Stomach smooth muscle (tissue), 2 donors: Measurements from ENCODE around the gene ARSG.
"Not testable (repeated sequence)": the region's sequence is repeated elsewhere in the genome, so short reads cannot be mapped to it uniquely, and the experiment has no call there.

Experiments
- H3K27ac ChIP-seq: one replicate; pipeline ENCODE4 v1.7.0; 2013; ENCODE audit warnings: mild to moderate bottlenecking, low read length, inconsistent platforms
- H3K27me3 ChIP-seq, 2 donors: one replicate each; pipeline ENCODE4 v1.7.0; 2013; ENCODE audit warnings: low read length in 2 of 2; ENCODE audit not compliant: insufficient read depth in 2 of 2, control insufficient read depth in 1 of 2
- H3K36me3 ChIP-seq, 2 donors: one replicate each; pipeline ENCODE4 v1.7.0; 2013; ENCODE audit warnings: low read length in 2 of 2; ENCODE audit not compliant: control insufficient read depth in 2 of 2, insufficient read depth in 2 of 2
- H3K4me1 ChIP-seq: one replicate; pipeline ENCODE4 v1.7.0; 2013; ENCODE audit warnings: low read length; ENCODE audit not compliant: control insufficient read depth, insufficient read depth
- H3K4me3 ChIP-seq, 2 donors: one replicate each; pipeline ENCODE4 v1.7.0; 2013; ENCODE audit warnings: low read length in 2 of 2
- H3K9ac ChIP-seq, 2 donors: one replicate each; pipeline ENCODE4 v1.7.0; 2013; ENCODE audit warnings: low read length in 2 of 2, mild to moderate bottlenecking in 1 of 2
- H3K9me3 ChIP-seq, 2 donors: one replicate each; pipeline ENCODE4 v1.7.0; 2013; ENCODE audit warnings: low read length in 2 of 2; ENCODE audit not compliant: control insufficient read depth in 2 of 2
- donor health status: healthy.
- donor health status: Pancreatic carcinoma.

Gene ARSG

GRCh38 chr17:68397108-68397536, 105.8 kb downstream of the ARSG start:
- Histone ChIP-seq H3K4me1 (peaks cover 4% of the 10 kb centered on the region), H3K4me3 (no peak overlapping the region), H3K27me3 (no peaks in the 10 kb centered on the region), H3K9ac (no peak overlapping the region), H3K9me3 (peaks cover 0 to 6% of the 10 kb centered on the region in 2 donors), H3K27ac (no peak overlapping the region), H3K36me3 (peaks cover 0 to 3% of the 10 kb centered on the region in 2 donors)

- Histone ChIP-seq H3K27ac (no peak overlapping the region), H3K36me3 (peaks cover 0 to 3% of the 10 kb centered on the region in 2 donors), H3K4me1 (peaks cover 4% of the 10 kb centered on the region), H3K27me3 (no peaks in the 10 kb centered on the region), H3K9ac (peak overlapping the region in 1 of 2 donors; percentile 36), H3K4me3 (no peak overlapping the region), H3K9me3 (peaks cover 0 to 6% of the 10 kb centered on the region in 2 donors)
Observed at GRCh38 chr17:68398691-68399637, 107.7 kb downstream of the ARSG start.

GRCh38 chr17:68399638-68400403, 108.5 kb downstream of the ARSG start:
- Histone ChIP-seq H3K27ac (no peak overlapping the region), H3K27me3 (no peaks in the 10 kb centered on the region), H3K9me3 (peaks cover 0 to 3% of the 10 kb centered on the region in 2 donors), H3K4me1 (peaks cover 4% of the 10 kb centered on the region), H3K36me3 (peaks cover 0 to under 1% of the 10 kb centered on the region in 2 donors), H3K4me3 (no peak overlapping the region), H3K9ac (no peak overlapping the region)

- Histone ChIP-seq H3K27ac (no peak overlapping the region), H3K9ac (no peak overlapping the region), H3K36me3 (no peaks in the 10 kb centered on the region), H3K4me3 (no peak overlapping the region), H3K27me3 (no peaks in the 10 kb centered on the region), H3K9me3 (no peaks in the 10 kb centered on the region), H3K4me1 (peaks cover 4% of the 10 kb centered on the region)
Observed at GRCh38 chr17:68400404-68400735, 109.1 kb downstream of the ARSG start.

- no peaks in the 10 kb centered on the region for H3K27me3 ChIP-seq
- no peak overlapping the region for H3K4me3 ChIP-seq
- H3K4me1 ChIP-seq = peaks cover 4% of the 10 kb centered on the region
- no peak overlapping the region for H3K9ac ChIP-seq
- H3K27ac ChIP-seq = no peak overlapping the region
- no peaks in the 10 kb centered on the region for H3K36me3 ChIP-seq
- no peaks in the 10 kb centered on the region for H3K9me3 ChIP-seq
Observed at GRCh38 chr17:68401288-68401687, 110.0 kb downstream of the ARSG start.

GRCh38 chr17:68403122-68403521, 111.8 kb downstream of the ARSG start:
- H3K9me3 ChIP-seq = no peaks in the 10 kb centered on the region
- H3K27me3 ChIP-seq = no peaks in the 10 kb centered on the region
- peaks cover 4% of the 10 kb centered on the region for H3K4me1 ChIP-seq
- no peaks in the 10 kb centered on the region for H3K36me3 ChIP-seq
- no peak overlapping the region for H3K9ac ChIP-seq
- H3K4me3 ChIP-seq = no peak overlapping the region
- no peak overlapping the region for H3K27ac ChIP-seq

GRCh38 chr17:68403837-68404236, 112.5 kb downstream of the ARSG start:
- not testable (repeated sequence) for H3K4me1 ChIP-seq, H3K9me3 ChIP-seq, H3K4me3 ChIP-seq, H3K9ac ChIP-seq, H3K27ac ChIP-seq, H3K36me3 ChIP-seq, H3K27me3 ChIP-seq

- not testable (repeated sequence) for H3K4me3 ChIP-seq, H3K4me1 ChIP-seq, H3K36me3 ChIP-seq, H3K27me3 ChIP-seq, H3K9ac ChIP-seq, H3K9me3 ChIP-seq, H3K27ac ChIP-seq
Observed at GRCh38 chr17:68407656-68408055, 116.4 kb downstream of the ARSG start.

- not testable (repeated sequence) for H3K9ac ChIP-seq, H3K36me3 ChIP-seq, H3K4me1 ChIP-seq, H3K9me3 ChIP-seq, H3K27ac ChIP-seq, H3K27me3 ChIP-seq, H3K4me3 ChIP-seq
Observed at GRCh38 chr17:68413597-68414560, 122.6 kb downstream of the ARSG start.

- H3K4me1 ChIP-seq, H3K9ac ChIP-seq, H3K4me3 ChIP-seq, H3K36me3 ChIP-seq, H3K27ac ChIP-seq, H3K27me3 ChIP-seq, H3K9me3 ChIP-seq: not testable (repeated sequence)
Observed at GRCh38 chr17:68414901-68415300, 123.6 kb downstream of the ARSG start.
